ENCODE data around the gene TEX22.

Gene TEX22

GRCh38 chr14:105437723-105438500 is 39.6 kb downstream of the TEX22 start:
- Histone ChIP-seq H3K27me3 (ENCODE audit: insufficient read depth, low read length) (no peaks in the 10 kb centered on the region), H3K4me1 (ENCODE audit: insufficient read depth, low read length) (no peaks in the 10 kb centered on the region), H3K4me3 (ENCODE audit: low read length) (no peak overlapping the region), H3K9me3 (ENCODE audit: insufficient read depth, low read depth, low read length) (no peaks in the 10 kb centered on the region), H3K27ac (ENCODE audit: low read depth, low read length) (no peak overlapping the region), H3K36me3 (ENCODE audit: insufficient read depth, low read length) (peaks cover 32% of the 10 kb centered on the region), H3K9ac (ENCODE audit: low read depth, low read length) (no peak overlapping the region)
- WGBS, result 93% methylated on average over 18 of the region's 18 CpGs

- WGBS, result 97% methylated on average over 11 of the region's 11 CpGs
- Histone ChIP-seq H3K9ac (ENCODE audit: low read depth, low read length) (no peak overlapping the region), H3K4me1 (ENCODE audit: insufficient read depth, low read length) (no peaks in the 10 kb centered on the region), H3K27me3 (ENCODE audit: insufficient read depth, low read length) (no peaks in the 10 kb centered on the region), H3K27ac (ENCODE audit: low read depth, low read length) (no peak overlapping the region), H3K36me3 (ENCODE audit: insufficient read depth, low read length) (peaks cover 38% of the 10 kb centered on the region), H3K4me3 (ENCODE audit: low read length) (no peak overlapping the region), H3K9me3 (ENCODE audit: insufficient read depth, low read depth, low read length) (no peaks in the 10 kb centered on the region)
These were observed 40.8 kb downstream of the TEX22 start for GRCh38 chr14:105439179-105439578.

GRCh38 chr14:105439710-105440553 is 41.6 kb downstream of the TEX22 start:
- no peak overlapping the region for H3K9ac ChIP-seq (ENCODE audit: low read depth, low read length)
- no peaks in the 10 kb centered on the region for H3K27me3 ChIP-seq (ENCODE audit: insufficient read depth, low read length)
- H3K36me3 ChIP-seq (ENCODE audit: insufficient read depth, low read length), result peaks cover 38% of the 10 kb centered on the region
- H3K27ac ChIP-seq (ENCODE audit: low read depth, low read length), result no peak overlapping the region
- H3K4me3 ChIP-seq (ENCODE audit: low read length), result no peak overlapping the region
- H3K9me3 ChIP-seq (ENCODE audit: insufficient read depth, low read depth, low read length), result no peaks in the 10 kb centered on the region
- H3K4me1 ChIP-seq (ENCODE audit: insufficient read depth, low read length), result no peaks in the 10 kb centered on the region
- whole genome bisulfite sequencing, result 94% methylated on average over 33 of the region's 33 CpGs

- WGBS, result 95% methylated on average over 15 of the region's 15 CpGs
These were observed 42.2 kb downstream of the TEX22 start for GRCh38 chr14:105440554-105440900.

GRCh38 chr14:105440992-105441391 is 42.7 kb downstream of the TEX22 start:
- peaks cover 39% of the 10 kb centered on the region for H3K36me3 ChIP-seq (ENCODE audit: insufficient read depth, low read length)
- WGBS, result 96% methylated on average over 9 of the region's 9 CpGs
- H3K4me1 ChIP-seq (ENCODE audit: insufficient read depth, low read length), result no peaks in the 10 kb centered on the region
- no peaks in the 10 kb centered on the region for H3K9me3 ChIP-seq (ENCODE audit: insufficient read depth, low read depth, low read length)
- H3K27ac ChIP-seq (ENCODE audit: low read depth, low read length), result no peak overlapping the region
- no peak overlapping the region for H3K4me3 ChIP-seq (ENCODE audit: low read length)
- no peak overlapping the region for H3K9ac ChIP-seq (ENCODE audit: low read depth, low read length)
- no peaks in the 10 kb centered on the region for H3K27me3 ChIP-seq (ENCODE audit: insufficient read depth, low read length)

More at GRCh38 chr14:105440554-105440900, 42.2 kb downstream of the TEX22 start:
- Histone ChIP-seq H3K4me1 (ENCODE audit: insufficient read depth, low read length) (no peaks in the 10 kb centered on the region), H3K27me3 (ENCODE audit: insufficient read depth, low read length) (no peaks in the 10 kb centered on the region), H3K9ac (ENCODE audit: low read depth, low read length) (no peak overlapping the region), H3K36me3 (ENCODE audit: insufficient read depth, low read length) (peaks cover 38% of the 10 kb centered on the region), H3K27ac (ENCODE audit: low read depth, low read length) (no peak overlapping the region), H3K4me3 (ENCODE audit: low read length) (no peak overlapping the region), H3K9me3 (ENCODE audit: insufficient read depth, low read depth, low read length) (no peaks in the 10 kb centered on the region)

- peaks cover 46% of the 10 kb centered on the region for H3K36me3 ChIP-seq (ENCODE audit: insufficient read depth, low read length)
- H3K4me1 ChIP-seq (ENCODE audit: insufficient read depth, low read length), result no peaks in the 10 kb centered on the region
- H3K27me3 ChIP-seq (ENCODE audit: insufficient read depth, low read length), result no peaks in the 10 kb centered on the region
- no peak overlapping the region for H3K4me3 ChIP-seq (ENCODE audit: low read length)
- 85% methylated on average over 17 of the region's 17 CpGs for WGBS
- no peak overlapping the region for H3K9ac ChIP-seq (ENCODE audit: low read depth, low read length)
- H3K9me3 ChIP-seq (ENCODE audit: insufficient read depth, low read depth, low read length), result no peaks in the 10 kb centered on the region
- no peak overlapping the region for H3K27ac ChIP-seq (ENCODE audit: low read depth, low read length)
These were observed 43.8 kb downstream of the TEX22 start for GRCh38 chr14:105442125-105442524.

GRCh38 chr14:105442834-105443233 is 44.5 kb downstream of the TEX22 start:
- Histone ChIP-seq H3K36me3 (ENCODE audit: insufficient read depth, low read length) (peaks cover 46% of the 10 kb centered on the region), H3K9me3 (ENCODE audit: insufficient read depth, low read depth, low read length) (no peaks in the 10 kb centered on the region), H3K27ac (ENCODE audit: low read depth, low read length) (no peak overlapping the region), H3K4me1 (ENCODE audit: insufficient read depth, low read length) (no peaks in the 10 kb centered on the region), H3K4me3 (ENCODE audit: low read length) (no peak overlapping the region), H3K9ac (ENCODE audit: low read depth, low read length) (no peak overlapping the region), H3K27me3 (ENCODE audit: insufficient read depth, low read length) (no peaks in the 10 kb centered on the region)
- 88% methylated on average over 12 of the region's 12 CpGs for WGBS

GRCh38 chr14:105444859-105445258 is 46.5 kb downstream of the TEX22 start:
- Histone ChIP-seq H3K9ac (ENCODE audit: low read depth, low read length) (no peak overlapping the region), H3K9me3 (ENCODE audit: insufficient read depth, low read depth, low read length) (no peaks in the 10 kb centered on the region), H3K4me3 (ENCODE audit: low read length) (no peak overlapping the region), H3K27me3 (ENCODE audit: insufficient read depth, low read length) (no peaks in the 10 kb centered on the region), H3K27ac (ENCODE audit: low read depth, low read length) (no peak overlapping the region), H3K4me1 (ENCODE audit: insufficient read depth, low read length) (no peaks in the 10 kb centered on the region), H3K36me3 (ENCODE audit: insufficient read depth, low read length) (peaks cover 43% of the 10 kb centered on the region)
- WGBS, result 93% methylated on average over 17 of the region's 17 CpGs

GRCh38 chr14:105445290-105445689 is 47.0 kb downstream of the TEX22 start:
- Histone ChIP-seq H3K36me3 (ENCODE audit: insufficient read depth, low read length) (peaks cover 46% of the 10 kb centered on the region), H3K9me3 (ENCODE audit: insufficient read depth, low read depth, low read length) (no peaks in the 10 kb centered on the region), H3K27me3 (ENCODE audit: insufficient read depth, low read length) (no peaks in the 10 kb centered on the region), H3K4me3 (ENCODE audit: low read length) (no peak overlapping the region), H3K4me1 (ENCODE audit: insufficient read depth, low read length) (no peaks in the 10 kb centered on the region), H3K9ac (ENCODE audit: low read depth, low read length) (no peak overlapping the region), H3K27ac (ENCODE audit: low read depth, low read length) (no peak overlapping the region)
- WGBS, result 92% methylated on average over 24 of the region's 24 CpGs

- no peaks in the 10 kb centered on the region for H3K4me1 ChIP-seq (ENCODE audit: insufficient read depth, low read length)
- no peak overlapping the region for H3K4me3 ChIP-seq (ENCODE audit: low read length)
- H3K36me3 ChIP-seq (ENCODE audit: insufficient read depth, low read length), result peaks cover 48% of the 10 kb centered on the region
- H3K9me3 ChIP-seq (ENCODE audit: insufficient read depth, low read depth, low read length), result no peaks in the 10 kb centered on the region
- no peaks in the 10 kb centered on the region for H3K27me3 ChIP-seq (ENCODE audit: insufficient read depth, low read length)
- H3K27ac ChIP-seq (ENCODE audit: low read depth, low read length), result no peak overlapping the region
- WGBS, result 94% methylated on average over 26 of the region's 26 CpGs
- H3K9ac ChIP-seq (ENCODE audit: low read depth, low read length), result no peak overlapping the region
These were observed 47.8 kb downstream of the TEX22 start for GRCh38 chr14:105445901-105446845.
